Muscle of leg (tissue), 11 donors: ENCODE results near the gene MN1. TPM values are rescaled to one million over a fixed set of nuclear protein-coding genes. Genes with fewer than 3 reads are reported as not detected.

Experiments used
- DNase-seq: peaks from one replicate; pipeline ENCODE4 v3.0.0; 2013
- H3K27ac ChIP-seq: one replicate; pipeline ENCODE4 v1.5.1; 2013; ENCODE audit warnings: mild to moderate bottlenecking, low read length, control low read depth
- H3K27me3 ChIP-seq: one replicate; pipeline ENCODE4 v1.6.1; 2013; ENCODE audit warnings: low read length; ENCODE audit not compliant: control insufficient read depth, insufficient read depth
- H3K36me3 ChIP-seq: one replicate; pipeline ENCODE4 v1.6.1; 2013; ENCODE audit warnings: low read length; ENCODE audit not compliant: control insufficient read depth, insufficient read depth
- H3K4me1 ChIP-seq: one replicate; pipeline ENCODE4 v1.6.1; 2013; ENCODE audit warnings: low read length; ENCODE audit not compliant: control insufficient read depth, insufficient read depth
- H3K4me3 ChIP-seq: one replicate; pipeline ENCODE4 v1.5.1; 2013; ENCODE audit warnings: low read length, control low read depth
- H3K9me3 ChIP-seq: replicated peaks from 2 replicates; pipeline ENCODE4 v1.6.1; 2013; ENCODE audit warnings: low read depth, low read length; ENCODE audit not compliant: control insufficient read depth
- WGBS: methylation state at CpG from one replicate; pipeline ENCODE4 v1.1.5; 2013; ENCODE audit warnings: missing lambda C conversion rate; ENCODE audit not compliant: insufficient coverage; 5-methylcytosine and 5-hydroxymethylcytosine counted together
- polyA plus RNA-seq, 8 donors: library from polyadenylated mRNA; unstranded; fragments of 120-200 nt; gene quantifications; one replicate each; pipeline versions ENCODE4 v1.2.1 to v1.2.3, GENCODE V29; 2013; ENCODE audit warnings: inconsistent platforms in 1 of 8, low replicate concordance in 1 of 8; ENCODE audit not compliant: insufficient read length in 8 of 8, insufficient read depth in 1 of 8
- total RNA-seq: library from RNA; stranded (reverse); fragments of 120-200 nt; gene quantifications from one replicate; pipeline ENCODE4 v1.2.4, GENCODE V29; 2013

The MN1 gene
- total and polyA plus RNA-seq, 9 donors: 6.7 to 19.3 (median 13.6) TPM

- WGBS: 29% methylated on average over 11 of the region's 15 CpGs
- Histone ChIP-seq H3K27ac (peak overlapping the region; percentile 72), H3K4me1 (peaks cover 32% of the 10 kb centered on the region)
Measured at GRCh38 chr22:27810609-27811151, 9.1 kb upstream of the MN1 start.

GRCh38 chr22:27809700-27810608 lies 8.4 kb upstream of the MN1 start:
- H3K36me3 ChIP-seq: no peaks in the 10 kb centered on the region
- H3K27me3 ChIP-seq: peaks cover 14% of the 10 kb centered on the region
- DNase-seq: no peak
- H3K27ac ChIP-seq: peak overlapping the region; percentile 72
- H3K9me3 ChIP-seq: no peaks in the 10 kb centered on the region
- peaks cover 33% of the 10 kb centered on the region for H3K4me1 ChIP-seq
- 23% methylated on average over 8 of the region's 17 CpGs for WGBS
- no peak overlapping the region for H3K4me3 ChIP-seq

More at GRCh38 chr22:27810609-27811151, 9.1 kb upstream of the MN1 start:
- DNase-seq: peak; percentile 93
- H3K27me3 ChIP-seq: peaks cover 14% of the 10 kb centered on the region
- H3K9me3 ChIP-seq: no peaks in the 10 kb centered on the region
- H3K4me3 ChIP-seq: no peak overlapping the region
- H3K36me3 ChIP-seq: no peaks in the 10 kb centered on the region

- DNase-seq: peak; percentile 51
- Histone ChIP-seq H3K36me3 (no peaks in the 10 kb centered on the region), H3K9me3 (no peaks in the 10 kb centered on the region), H3K27me3 (peaks cover 14% of the 10 kb centered on the region), H3K4me1 (peaks cover 37% of the 10 kb centered on the region), H3K4me3 (no peak overlapping the region), H3K27ac (no peak overlapping the region)
- no CpG with 5 or more reads among the region's 5 CpGs for WGBS
Measured at GRCh38 chr22:27809226-27809603, 7.7 kb upstream of the MN1 start.

- H3K36me3 ChIP-seq: no peaks in the 10 kb centered on the region
- no peak overlapping the region for H3K4me3 ChIP-seq
- no peaks in the 10 kb centered on the region for H3K9me3 ChIP-seq
- H3K27me3 ChIP-seq: peaks cover 14% of the 10 kb centered on the region
- DNase-seq: peak; percentile 81
- WGBS: 61% methylated on average over 18 of the region's 18 CpGs
- no peak overlapping the region for H3K27ac ChIP-seq
- H3K4me1 ChIP-seq: peaks cover 37% of the 10 kb centered on the region
Measured at GRCh38 chr22:27808451-27809225, 7.1 kb upstream of the MN1 start.

- Histone ChIP-seq H3K4me3 (no peak overlapping the region), H3K36me3 (no peaks in the 10 kb centered on the region), H3K27ac (no peak overlapping the region), H3K4me1 (peaks cover 37% of the 10 kb centered on the region), H3K27me3 (peaks cover 26% of the 10 kb centered on the region), H3K9me3 (no peaks in the 10 kb centered on the region)
- WGBS: 100% methylated on average over 2 of the region's 7 CpGs
- no peak for DNase-seq
Measured at GRCh38 chr22:27805841-27806240, 4.3 kb upstream of the MN1 start.

GRCh38 chr22:27804470-27805297 lies 3.1 kb upstream of the MN1 start:
- H3K9me3 ChIP-seq: no peaks in the 10 kb centered on the region
- H3K36me3 ChIP-seq: no peaks in the 10 kb centered on the region
- H3K27ac ChIP-seq: no peak overlapping the region
- peak; percentile 81 for DNase-seq
- WGBS: 33% methylated on average over 25 of the region's 31 CpGs
- H3K4me1 ChIP-seq: peaks cover 37% of the 10 kb centered on the region
- H3K4me3 ChIP-seq: no peak overlapping the region
- H3K27me3 ChIP-seq: peaks cover 35% of the 10 kb centered on the region

GRCh38 chr22:27803841-27804415 lies 2.4 kb upstream of the MN1 start:
- 62% methylated on average over 8 of the region's 11 CpGs for WGBS
- Histone ChIP-seq H3K9me3 (no peaks in the 10 kb centered on the region), H3K27me3 (peaks cover 43% of the 10 kb centered on the region), H3K4me1 (peaks cover 37% of the 10 kb centered on the region), H3K27ac (no peak overlapping the region), H3K36me3 (no peaks in the 10 kb centered on the region), H3K4me3 (no peak overlapping the region)
- no peak for DNase-seq

GRCh38 chr22:27802346-27803073 lies 954 bp upstream of the MN1 start:
- Histone ChIP-seq H3K4me1 (peaks cover 39% of the 10 kb centered on the region), H3K27me3 (peaks cover 50% of the 10 kb centered on the region), H3K4me3 (peak overlapping the region; percentile 65), H3K27ac (no peak overlapping the region), H3K9me3 (no peaks in the 10 kb centered on the region), H3K36me3 (no peaks in the 10 kb centered on the region)
- no peak for DNase-seq
- WGBS: 23% methylated on average over 25 of the region's 35 CpGs

- DNase-seq: no peak
- Histone ChIP-seq H3K27me3 (peaks cover 59% of the 10 kb centered on the region), H3K4me3 (peak overlapping the region; percentile 65), H3K9me3 (no peaks in the 10 kb centered on the region), H3K27ac (peak overlapping the region; percentile 40), H3K4me1 (peaks cover 46% of the 10 kb centered on the region), H3K36me3 (peaks cover 10% of the 10 kb centered on the region)
- WGBS: 0% methylated on average over 47 of the region's 58 CpGs
Measured at GRCh38 chr22:27801202-27801615, 347 bp downstream of the MN1 start.
